NCI-H1436 treated with DMSO at 0.1 percent for 48 hours (cell line): ENCODE data around the gene CCNY.
"Not testable (repeated sequence)": the region's sequence is repeated elsewhere in the genome, so short reads cannot be mapped to it uniquely, and the experiment has no call there.

ENCODE experiments used
- DNase-seq: peaks from one replicate; lab custom pipeline; 2025; lab: John Stamatoyannopoulos, UW

Gene CCNY

GRCh38 chr10:35517431-35518181, 181.3 kb downstream of the CCNY start:
- no peak for DNase-seq

- DNase-seq = not testable (repeated sequence)
These were observed 181.9 kb downstream of the CCNY start for GRCh38 chr10:35518187-35518586.

GRCh38 chr10:35520996-35521395, 184.7 kb downstream of the CCNY start:
- no peak for DNase-seq

DNA sequence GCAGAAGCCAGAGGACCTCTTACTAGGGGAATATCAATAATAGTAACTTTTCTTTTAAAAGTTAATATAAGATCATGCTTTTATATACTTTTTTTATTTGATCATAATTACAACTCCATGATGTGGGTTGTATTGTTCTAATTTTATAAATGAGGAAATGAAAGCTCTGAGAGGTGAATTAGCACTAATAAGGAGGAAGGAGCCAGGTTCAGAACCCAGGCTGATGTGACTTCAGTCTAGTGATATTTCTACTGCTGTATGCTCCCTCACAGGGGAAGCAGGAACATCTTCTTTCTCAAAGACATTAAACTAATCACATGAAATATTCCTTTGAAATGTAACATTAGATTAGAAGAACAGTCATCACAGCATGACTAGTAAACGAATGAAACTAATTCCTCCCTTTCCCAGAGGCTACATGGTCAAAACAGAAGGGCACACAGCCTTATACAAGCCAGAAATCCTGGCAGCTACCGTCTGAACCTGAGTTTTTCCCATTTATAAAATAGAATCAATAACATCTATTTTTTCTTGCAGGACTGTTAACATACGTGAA, 187.4 kb downstream of the CCNY start:
- DNase-seq = no peak

DNA sequence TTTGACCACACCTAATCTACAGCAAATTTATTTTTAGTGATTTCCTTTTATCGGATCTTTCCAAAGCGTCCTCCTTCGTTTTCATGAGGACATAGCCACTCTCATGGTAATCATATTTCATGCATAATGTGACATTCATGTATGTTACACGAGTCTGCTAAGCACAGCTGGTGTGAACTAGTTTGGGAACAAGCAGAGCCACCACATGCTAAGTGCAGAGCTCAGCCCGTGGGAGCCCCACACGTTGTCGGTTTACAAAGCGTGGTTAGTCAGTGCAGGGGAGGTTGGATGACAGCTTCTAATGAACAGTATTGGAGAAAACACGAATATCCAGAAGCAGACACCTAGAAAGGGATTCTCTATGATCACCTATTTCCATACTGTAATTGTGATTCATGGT, 190.4 kb downstream of the CCNY start:
- DNase-seq = no peak

DNA sequence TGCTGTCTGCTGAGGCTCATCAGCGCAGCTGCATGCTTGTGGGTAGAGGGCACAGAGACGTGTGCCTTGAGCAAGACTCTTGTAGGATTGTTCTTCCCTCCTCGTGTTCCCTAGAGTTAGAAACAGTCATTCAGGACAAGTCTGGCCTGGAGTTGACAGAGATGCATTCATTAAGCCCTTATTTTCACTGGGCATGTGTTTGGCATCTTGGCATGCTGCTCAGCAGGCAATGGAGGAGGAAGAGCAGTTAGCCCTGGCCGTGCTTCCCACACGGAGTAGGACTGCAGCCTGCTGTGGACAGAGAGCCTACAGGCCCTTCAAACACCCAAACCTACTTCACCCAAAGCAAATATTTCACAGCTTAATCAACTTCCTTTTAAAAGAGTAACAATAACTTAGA, 195.8 kb downstream of the CCNY start:
- DNase-seq = no peak

DNA sequence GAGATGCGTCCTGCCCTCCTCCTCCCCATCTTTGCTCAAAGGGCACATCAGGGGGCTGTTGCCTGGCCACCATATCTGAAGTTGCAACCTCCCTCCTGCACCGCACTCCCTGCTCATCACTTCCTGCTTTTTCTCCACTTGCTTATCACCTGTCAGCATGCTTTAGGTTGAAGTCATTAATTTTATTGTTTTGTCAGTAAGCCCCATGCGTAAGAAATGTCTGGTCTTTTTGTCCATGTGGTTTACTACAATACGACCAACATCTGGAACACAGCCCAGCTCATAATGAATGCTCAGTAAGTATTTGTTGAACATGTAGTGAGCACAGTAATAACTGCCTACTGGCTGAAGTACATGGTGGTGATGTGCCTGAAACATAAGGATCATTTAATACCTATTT, 197.3 kb downstream of the CCNY start:
- no peak for DNase-seq

GRCh38 chr10:35535136-35535535, 198.8 kb downstream of the CCNY start:
- no peak for DNase-seq

DNA sequence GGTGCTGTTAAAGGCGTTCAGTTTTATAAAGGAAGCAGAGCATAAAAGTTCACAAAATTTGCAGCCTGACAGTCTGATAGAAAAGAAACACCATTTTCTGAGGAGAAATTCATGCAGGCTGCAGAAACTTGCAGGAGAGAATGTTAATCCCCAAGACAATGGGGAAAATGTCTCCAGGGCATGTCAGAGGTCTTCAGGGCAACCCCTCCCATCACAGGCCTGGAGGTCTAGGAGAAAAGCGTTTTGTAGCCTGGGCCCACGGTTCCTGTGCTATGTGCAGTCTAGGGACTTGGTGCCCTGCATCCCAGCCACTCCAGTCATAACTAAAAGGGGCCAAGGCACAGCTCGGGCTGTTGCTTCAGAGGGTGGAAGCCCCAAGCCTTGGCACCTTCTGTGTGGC, 200.5 kb downstream of the CCNY start:
- no peak for DNase-seq

GRCh38 chr10:35537925-35538324, 201.6 kb downstream of the CCNY start:
- DNase-seq = not testable (repeated sequence)

GRCh38 chr10:35540296-35541164, 204.2 kb downstream of the CCNY start:
- DNase-seq = no peak

DNA sequence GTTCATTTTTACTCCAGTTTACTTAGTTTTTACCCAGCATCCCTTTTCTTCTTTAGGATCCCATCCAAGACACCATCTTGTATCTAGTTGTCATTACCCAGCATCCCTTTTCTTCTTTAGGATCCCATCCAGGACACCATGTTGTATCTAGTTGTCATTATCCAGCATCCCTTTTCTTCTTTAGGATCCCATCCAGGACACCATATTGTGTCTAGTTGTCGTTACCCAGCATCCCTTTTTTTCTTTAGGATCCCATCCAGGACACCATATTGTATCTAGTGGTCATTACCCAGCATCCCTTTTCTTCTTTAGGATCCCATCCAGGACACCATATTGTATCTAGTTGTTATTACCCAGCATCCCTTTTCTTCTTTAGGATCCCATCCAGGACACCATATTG, 205.4 kb downstream of the CCNY start:
- no peak for DNase-seq

DNA sequence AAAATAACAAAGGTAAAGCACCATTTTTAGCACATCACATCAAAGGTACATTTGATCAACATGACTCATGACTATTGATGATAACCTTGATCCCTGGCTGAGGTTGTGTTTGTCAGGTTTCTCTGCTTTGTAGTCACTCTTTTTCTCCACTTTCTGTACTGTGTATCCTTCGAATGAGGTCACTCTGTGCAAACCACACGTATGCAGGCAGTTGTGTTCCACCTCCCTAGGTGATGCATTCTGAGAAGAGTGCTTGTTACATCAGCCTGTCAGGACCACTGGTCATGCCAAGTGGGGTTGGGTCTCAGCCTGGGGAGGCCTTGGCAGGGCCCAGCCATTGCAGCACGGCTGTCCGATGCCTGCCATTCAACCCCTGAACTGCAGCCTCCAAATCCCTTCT, 206.0 kb downstream of the CCNY start:
- DNase-seq = no peak

- no peak for DNase-seq
These were observed 208.9 kb downstream of the CCNY start for GRCh38 chr10:35545079-35545657.

GRCh38 chr10:35545878-35546590, 209.7 kb downstream of the CCNY start:
- DNase-seq = no peak

DNA sequence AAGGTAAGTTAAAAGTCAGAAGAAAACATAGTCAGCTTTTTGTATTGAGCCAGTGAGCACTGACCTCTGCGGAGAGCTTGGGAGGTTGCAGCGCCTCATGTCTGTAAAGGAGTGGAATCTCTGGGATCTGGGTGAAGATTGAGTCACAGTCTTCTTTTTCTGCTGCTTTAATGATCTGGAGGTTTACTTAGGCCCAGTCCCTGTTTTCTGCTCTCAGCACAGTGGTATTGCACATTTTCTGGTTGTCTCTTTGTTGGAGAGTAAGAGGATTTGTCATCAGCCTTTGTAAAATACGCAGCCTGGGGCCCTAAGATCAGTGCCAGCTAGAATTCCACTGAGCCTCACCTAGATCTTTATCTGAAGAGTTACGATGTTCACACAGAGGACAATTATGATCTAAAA, 210.5 kb downstream of the CCNY start:
- DNase-seq = no peak

- no peak for DNase-seq
These were observed 216.5 kb downstream of the CCNY start for GRCh38 chr10:35552650-35553342.

DNA sequence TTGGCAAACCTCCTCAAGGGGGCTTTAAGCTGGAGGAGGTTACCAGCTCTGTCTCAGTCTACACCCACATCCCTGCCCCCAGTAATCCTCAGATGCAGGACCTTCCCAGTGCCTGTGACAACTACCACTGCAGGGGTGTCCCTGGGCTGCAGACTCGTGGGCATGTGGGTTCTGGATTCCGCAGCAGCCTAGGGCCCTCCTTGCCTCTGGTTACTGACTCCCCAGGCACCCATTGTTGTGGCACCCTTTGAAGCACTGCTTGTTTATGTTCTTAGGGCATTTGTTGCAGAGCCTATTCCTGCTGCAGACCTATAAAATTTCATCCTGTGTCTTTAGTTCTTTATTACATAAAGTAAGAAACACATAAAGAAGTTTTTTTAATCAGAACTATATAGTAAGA, 217.7 kb downstream of the CCNY start:
- no peak for DNase-seq

DNA sequence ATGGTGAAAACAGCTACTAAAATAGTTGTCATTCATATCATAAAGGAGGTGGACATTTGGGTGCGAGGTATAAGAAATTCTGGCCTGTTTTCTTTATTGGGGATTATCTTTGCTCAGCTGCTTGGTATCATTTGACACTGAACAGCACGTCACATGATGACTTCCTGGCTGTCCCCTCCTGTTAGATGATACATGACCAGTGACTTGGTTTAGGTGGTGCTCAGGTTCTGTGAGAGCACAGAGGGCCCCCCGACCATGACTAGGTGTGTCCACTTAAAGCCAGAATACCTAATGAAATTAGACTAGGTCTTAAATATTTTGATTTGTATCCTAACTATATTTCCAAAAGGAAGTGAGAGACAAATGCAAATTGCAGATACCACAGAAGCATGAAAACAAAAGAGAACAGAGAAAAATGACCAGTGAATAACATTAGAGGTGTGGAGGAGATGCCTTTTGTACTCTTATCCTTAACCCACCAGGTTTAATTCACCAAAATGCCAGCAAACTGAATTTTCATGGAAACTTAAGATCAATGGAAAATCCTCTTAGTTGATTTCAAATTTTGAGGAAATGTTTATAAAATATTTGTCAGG, 218.2 kb downstream of the CCNY start:
- DNase-seq = no peak

DNA sequence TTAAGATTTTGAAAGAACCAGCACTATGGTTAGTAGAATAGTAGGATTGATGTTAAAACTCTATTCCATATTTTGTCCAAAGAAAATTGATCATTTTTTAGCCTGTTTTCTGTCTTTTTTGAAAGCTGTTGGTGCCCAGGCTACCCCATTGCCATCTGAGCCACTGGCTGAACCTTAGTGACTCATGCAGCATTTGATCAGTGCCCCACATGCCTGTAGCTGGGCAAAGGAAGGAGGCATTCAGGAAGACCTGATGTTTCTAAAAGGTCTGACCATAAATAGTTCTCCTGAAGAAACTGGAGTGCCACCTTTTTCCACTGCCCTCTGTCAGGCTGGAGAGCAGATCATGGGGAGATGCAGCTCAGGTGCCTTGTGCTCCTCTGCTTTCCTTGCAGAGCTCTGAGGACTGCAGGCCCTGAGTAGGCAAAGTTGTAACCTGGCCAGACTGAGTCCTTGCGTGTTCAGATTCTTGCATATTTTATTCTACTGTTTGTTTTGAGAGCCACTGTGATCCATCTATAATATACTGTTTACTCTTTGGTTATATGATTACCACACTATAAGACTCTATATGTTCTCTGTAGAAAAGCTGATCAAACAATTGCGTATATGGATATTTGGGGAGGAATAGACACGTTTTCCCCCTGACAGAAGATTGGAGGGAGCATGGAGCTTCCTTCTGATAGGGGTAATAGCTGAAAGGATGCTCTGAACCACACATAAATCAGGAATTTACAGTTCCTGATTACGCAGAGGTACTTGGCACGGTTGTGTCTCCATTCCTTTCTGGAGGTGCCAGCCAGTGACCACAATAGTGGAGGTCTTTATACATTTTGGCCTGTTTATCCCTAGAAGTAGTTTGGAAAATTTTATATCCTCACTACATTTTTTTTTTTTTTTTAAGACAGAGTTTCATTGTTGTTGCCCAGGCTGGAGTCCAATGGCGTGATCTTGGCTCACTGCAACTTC, 219.9 kb downstream of the CCNY start:
- no peak for DNase-seq
